K562 (cell line): ENCODE data around the gene LCP2. TPM values are rescaled to one million over a fixed set of nuclear protein-coding genes. Genes with fewer than 3 reads are reported as not detected.

Experiments used
- ATF4 ChIP-seq: fragments of 450-650 bp; formaldehyde crosslinking; IDR thresholded peaks from 2 replicates; pipeline ENCODE4 v1.4.0; 2022; ENCODE audit warnings: mild to moderate bottlenecking, moderate library complexity
- CEBPG ChIP-seq, 3 experiments: fragments of 200-800 bp in 1 of 3; sonication (Bioruptor generic) in 1 of 3; sonication (generic) in 1 of 3; formaldehyde crosslinking in 1 of 3; IDR thresholded peaks in 2 of 3; conservative IDR thresholded peaks in 1 of 3; 2 replicates each; pipeline versions ENCODE4 v1.6.1 to v1.8.0; 2016 to 2022; ENCODE audit warnings: missing compliant biosample characterization in 2 of 3, missing genetic modification characterization in 2 of 3, mild to moderate bottlenecking in 1 of 3, missing genetic modification reagents in 1 of 3
- CTBP1 ChIP-seq: fragments of 450-650 bp; IDR thresholded peaks from 2 replicates; pipeline ENCODE4 v1.6.1; 2016; ENCODE audit warnings: borderline replicate concordance
- NR4A1 ChIP-seq, 2 experiments: fragments of 250-450 bp in 1 of 2; fragments of 450-650 bp in 1 of 2; sonication (Bioruptor Pico) in 1 of 2; IDR thresholded peaks; 2 replicates each; pipeline versions ENCODE4 v1.4.0 to v1.6.1; 2016 to 2020; ENCODE audit warnings: mild to moderate bottlenecking in 2 of 2, missing compliant biosample characterization in 1 of 2, missing genetic modification characterization in 1 of 2, moderate library complexity in 1 of 2
- POLR2AphosphoS5 ChIP-seq: IDR thresholded peaks from 2 replicates; pipeline ENCODE4 v1.6.1; 2011; ENCODE audit warnings: mild to moderate bottlenecking, low read depth, low read length, moderate library complexity; ENCODE audit not compliant: control insufficient read depth, insufficient read depth
- RBM15 ChIP-seq: fragments of 200-400 bp; formaldehyde crosslinking; IDR thresholded peaks from 2 replicates; pipeline ENCODE4 v1.6.1; 2018; ENCODE audit warnings: mild to moderate bottlenecking, low read length, moderate library complexity; ENCODE audit not compliant: insufficient read depth
- SOX6 ChIP-seq: fragments of 450-650 bp; IDR thresholded peaks from 2 replicates; pipeline ENCODE4 v1.6.1; 2014; ENCODE audit warnings: mild to moderate bottlenecking
- TAL1 ChIP-seq: fragments of 450-650 bp; IDR thresholded peaks from 2 replicates; pipeline ENCODE4 v1.6.1; 2016; ENCODE audit warnings: mild to moderate bottlenecking
- TGIF2 ChIP-seq: sonication (generic); formaldehyde crosslinking; IDR thresholded peaks from 2 replicates; pipeline ENCODE4 v1.8.1; 2022; ENCODE audit warnings: mild to moderate bottlenecking, missing genetic modification reagents, moderate library complexity
- ZNF75A ChIP-seq: fragments of 450-650 bp; formaldehyde crosslinking; IDR thresholded peaks from 2 replicates; pipeline ENCODE4 v1.4.0; 2020; ENCODE audit warnings: mild to moderate bottlenecking
- polyA plus RNA-seq, 8 experiments: library from polyadenylated mRNA; depleted of rRNA in 4 of 8; stranded (reverse) in 5 of 8; unstranded in 3 of 8; fragments of >200 nt; fragmentation: Nextera tagmentation in 2 of 8; fragmentation: Illumina TruSeq in 1 of 8; extraction: Ambion mirVana in 2 of 8; extraction: Trizol in 1 of 8; gene quantifications; 2 replicates each; pipeline versions ENCODE4 v1.2.1 to v1.2.3, GENCODE V29; 2011 to 2014; ENCODE audit warnings: inconsistent platforms in 1 of 8, missing spikeins in 1 of 8
- total RNA-seq, 7 experiments: library from RNA; depleted of rRNA in 6 of 7; stranded (reverse); fragments of >200 nt in 6 of 7; fragmentation: Illumina TruSeq in 2 of 7; extraction: Trizol in 2 of 7; gene quantifications; 2 replicates each; pipeline versions ENCODE4 v1.2.1 to v1.2.3, GENCODE V29; 2011 to 2021; ENCODE audit warnings: low replicate concordance in 1 of 7
- TF ChIP-seq, protein P1 (sequence below): fragments of 450-650 bp; IDR thresholded peaks from 2 replicates; pipeline ENCODE4 v1.6.1; 2016; ENCODE audit warnings: mild to moderate bottlenecking, moderate library complexity
- TF ChIP-seq, protein P2 (sequence below): sonication (generic); formaldehyde crosslinking; IDR thresholded peaks from 2 replicates; pipeline ENCODE4 v1.8.1; 2023; ENCODE audit warnings: mild to moderate bottlenecking, missing genetic modification reagents

The LCP2 gene
- total and polyA plus RNA-seq, 9 of the 15 experiments (the other 6 are each of a cell fraction or from before 2014, with no cell fraction given), result 4.0 to 31.3 (median 14.6) TPM

DNA sequence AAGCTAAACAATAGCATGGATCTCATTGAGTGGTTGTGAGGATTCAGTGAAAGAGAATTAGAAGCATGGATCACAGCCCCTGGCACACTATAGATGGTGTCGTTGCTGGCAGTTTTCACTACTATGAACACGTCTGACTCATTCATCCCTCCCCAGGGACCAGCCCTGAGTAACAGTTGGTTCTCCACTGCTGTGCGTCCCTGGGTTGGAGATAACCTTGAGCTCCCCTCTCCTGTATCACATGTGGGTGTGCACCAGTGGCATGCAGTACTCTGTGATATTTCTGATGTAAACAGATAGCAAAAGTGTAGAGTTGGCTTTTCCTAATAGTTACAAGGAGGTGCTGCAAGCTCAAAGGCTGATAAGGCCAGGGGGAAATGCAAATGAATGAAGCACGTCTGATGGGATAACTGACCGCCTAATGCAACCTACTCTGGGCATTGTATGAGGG is 8.8 kb upstream of the LCP2 start (continued):
- TF ChIP-seq, protein P1, sequence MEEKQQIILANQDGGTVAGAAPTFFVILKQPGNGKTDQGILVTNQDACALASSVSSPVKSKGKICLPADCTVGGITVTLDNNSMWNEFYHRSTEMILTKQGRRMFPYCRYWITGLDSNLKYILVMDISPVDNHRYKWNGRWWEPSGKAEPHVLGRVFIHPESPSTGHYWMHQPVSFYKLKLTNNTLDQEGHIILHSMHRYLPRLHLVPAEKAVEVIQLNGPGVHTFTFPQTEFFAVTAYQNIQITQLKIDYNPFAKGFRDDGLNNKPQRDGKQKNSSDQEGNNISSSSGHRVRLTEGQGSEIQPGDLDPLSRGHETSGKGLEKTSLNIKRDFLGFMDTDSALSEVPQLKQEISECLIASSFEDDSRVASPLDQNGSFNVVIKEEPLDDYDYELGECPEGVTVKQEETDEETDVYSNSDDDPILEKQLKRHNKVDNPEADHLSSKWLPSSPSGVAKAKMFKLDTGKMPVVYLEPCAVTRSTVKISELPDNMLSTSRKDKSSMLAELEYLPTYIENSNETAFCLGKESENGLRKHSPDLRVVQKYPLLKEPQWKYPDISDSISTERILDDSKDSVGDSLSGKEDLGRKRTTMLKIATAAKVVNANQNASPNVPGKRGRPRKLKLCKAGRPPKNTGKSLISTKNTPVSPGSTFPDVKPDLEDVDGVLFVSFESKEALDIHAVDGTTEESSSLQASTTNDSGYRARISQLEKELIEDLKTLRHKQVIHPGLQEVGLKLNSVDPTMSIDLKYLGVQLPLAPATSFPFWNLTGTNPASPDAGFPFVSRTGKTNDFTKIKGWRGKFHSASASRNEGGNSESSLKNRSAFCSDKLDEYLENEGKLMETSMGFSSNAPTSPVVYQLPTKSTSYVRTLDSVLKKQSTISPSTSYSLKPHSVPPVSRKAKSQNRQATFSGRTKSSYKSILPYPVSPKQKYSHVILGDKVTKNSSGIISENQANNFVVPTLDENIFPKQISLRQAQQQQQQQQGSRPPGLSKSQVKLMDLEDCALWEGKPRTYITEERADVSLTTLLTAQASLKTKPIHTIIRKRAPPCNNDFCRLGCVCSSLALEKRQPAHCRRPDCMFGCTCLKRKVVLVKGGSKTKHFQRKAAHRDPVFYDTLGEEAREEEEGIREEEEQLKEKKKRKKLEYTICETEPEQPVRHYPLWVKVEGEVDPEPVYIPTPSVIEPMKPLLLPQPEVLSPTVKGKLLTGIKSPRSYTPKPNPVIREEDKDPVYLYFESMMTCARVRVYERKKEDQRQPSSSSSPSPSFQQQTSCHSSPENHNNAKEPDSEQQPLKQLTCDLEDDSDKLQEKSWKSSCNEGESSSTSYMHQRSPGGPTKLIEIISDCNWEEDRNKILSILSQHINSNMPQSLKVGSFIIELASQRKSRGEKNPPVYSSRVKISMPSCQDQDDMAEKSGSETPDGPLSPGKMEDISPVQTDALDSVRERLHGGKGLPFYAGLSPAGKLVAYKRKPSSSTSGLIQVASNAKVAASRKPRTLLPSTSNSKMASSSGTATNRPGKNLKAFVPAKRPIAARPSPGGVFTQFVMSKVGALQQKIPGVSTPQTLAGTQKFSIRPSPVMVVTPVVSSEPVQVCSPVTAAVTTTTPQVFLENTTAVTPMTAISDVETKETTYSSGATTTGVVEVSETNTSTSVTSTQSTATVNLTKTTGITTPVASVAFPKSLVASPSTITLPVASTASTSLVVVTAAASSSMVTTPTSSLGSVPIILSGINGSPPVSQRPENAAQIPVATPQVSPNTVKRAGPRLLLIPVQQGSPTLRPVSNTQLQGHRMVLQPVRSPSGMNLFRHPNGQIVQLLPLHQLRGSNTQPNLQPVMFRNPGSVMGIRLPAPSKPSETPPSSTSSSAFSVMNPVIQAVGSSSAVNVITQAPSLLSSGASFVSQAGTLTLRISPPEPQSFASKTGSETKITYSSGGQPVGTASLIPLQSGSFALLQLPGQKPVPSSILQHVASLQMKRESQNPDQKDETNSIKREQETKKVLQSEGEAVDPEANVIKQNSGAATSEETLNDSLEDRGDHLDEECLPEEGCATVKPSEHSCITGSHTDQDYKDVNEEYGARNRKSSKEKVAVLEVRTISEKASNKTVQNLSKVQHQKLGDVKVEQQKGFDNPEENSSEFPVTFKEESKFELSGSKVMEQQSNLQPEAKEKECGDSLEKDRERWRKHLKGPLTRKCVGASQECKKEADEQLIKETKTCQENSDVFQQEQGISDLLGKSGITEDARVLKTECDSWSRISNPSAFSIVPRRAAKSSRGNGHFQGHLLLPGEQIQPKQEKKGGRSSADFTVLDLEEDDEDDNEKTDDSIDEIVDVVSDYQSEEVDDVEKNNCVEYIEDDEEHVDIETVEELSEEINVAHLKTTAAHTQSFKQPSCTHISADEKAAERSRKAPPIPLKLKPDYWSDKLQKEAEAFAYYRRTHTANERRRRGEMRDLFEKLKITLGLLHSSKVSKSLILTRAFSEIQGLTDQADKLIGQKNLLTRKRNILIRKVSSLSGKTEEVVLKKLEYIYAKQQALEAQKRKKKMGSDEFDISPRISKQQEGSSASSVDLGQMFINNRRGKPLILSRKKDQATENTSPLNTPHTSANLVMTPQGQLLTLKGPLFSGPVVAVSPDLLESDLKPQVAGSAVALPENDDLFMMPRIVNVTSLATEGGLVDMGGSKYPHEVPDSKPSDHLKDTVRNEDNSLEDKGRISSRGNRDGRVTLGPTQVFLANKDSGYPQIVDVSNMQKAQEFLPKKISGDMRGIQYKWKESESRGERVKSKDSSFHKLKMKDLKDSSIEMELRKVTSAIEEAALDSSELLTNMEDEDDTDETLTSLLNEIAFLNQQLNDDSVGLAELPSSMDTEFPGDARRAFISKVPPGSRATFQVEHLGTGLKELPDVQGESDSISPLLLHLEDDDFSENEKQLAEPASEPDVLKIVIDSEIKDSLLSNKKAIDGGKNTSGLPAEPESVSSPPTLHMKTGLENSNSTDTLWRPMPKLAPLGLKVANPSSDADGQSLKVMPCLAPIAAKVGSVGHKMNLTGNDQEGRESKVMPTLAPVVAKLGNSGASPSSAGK, result no peak; the same call in none of the 2 replicates
- TF ChIP-seq ZNF75A (CRISPR knock-in tag), result 0 out of 2 replicates have a peak, but pooled peaks have one; percentile 0
- peak; percentile 84 for TF ChIP-seq SOX6
- TF ChIP-seq, protein P2, sequence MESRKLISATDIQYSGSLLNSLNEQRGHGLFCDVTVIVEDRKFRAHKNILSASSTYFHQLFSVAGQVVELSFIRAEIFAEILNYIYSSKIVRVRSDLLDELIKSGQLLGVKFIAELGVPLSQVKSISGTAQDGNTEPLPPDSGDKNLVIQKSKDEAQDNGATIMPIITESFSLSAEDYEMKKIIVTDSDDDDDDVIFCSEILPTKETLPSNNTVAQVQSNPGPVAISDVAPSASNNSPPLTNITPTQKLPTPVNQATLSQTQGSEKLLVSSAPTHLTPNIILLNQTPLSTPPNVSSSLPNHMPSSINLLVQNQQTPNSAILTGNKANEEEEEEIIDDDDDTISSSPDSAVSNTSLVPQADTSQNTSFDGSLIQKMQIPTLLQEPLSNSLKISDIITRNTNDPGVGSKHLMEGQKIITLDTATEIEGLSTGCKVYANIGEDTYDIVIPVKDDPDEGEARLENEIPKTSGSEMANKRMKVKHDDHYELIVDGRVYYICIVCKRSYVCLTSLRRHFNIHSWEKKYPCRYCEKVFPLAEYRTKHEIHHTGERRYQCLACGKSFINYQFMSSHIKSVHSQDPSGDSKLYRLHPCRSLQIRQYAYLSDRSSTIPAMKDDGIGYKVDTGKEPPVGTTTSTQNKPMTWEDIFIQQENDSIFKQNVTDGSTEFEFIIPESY (CRISPR knock-in tag), result peak; percentile 0; the same call in 1 of the 2 replicates
- TF ChIP-seq POLR2AphosphoS5, result peak; percentile 77; the same call in 1 of the 2 replicates
- peak; percentile 98 for TF ChIP-seq CTBP1
- no peak for TF ChIP-seq RBM15
- TF ChIP-seq TGIF2, result no peak
- TF ChIP-seq TAL1, result peak; percentile 61
- peak; percentile 64 for TF ChIP-seq ATF4 (CRISPR knock-in tag)
- TF ChIP-seq CEBPG (CRISPR knock-in tag; IDR thresholded peaks at IDR 0.05), result peak; percentile 74; the same call in 1 of the 2 replicates
- peak in 1 of 2 experiments; percentile 60; a peak in 1 of 4 replicates for TF ChIP-seq CEBPG (tag; conservative IDR thresholded peaks at IDR 0.05 in 1 of 2, IDR thresholded peaks at IDR 0.05 in 1 of 2)
- TF ChIP-seq NR4A1 (CRISPR knock-in tag; IDR thresholded peaks at IDR 0.05), result no peak
- TF ChIP-seq NR4A1 (tag; IDR thresholded peaks at IDR 0.05), result peak; percentile 71; the same call in 1 of the 2 replicates
